ENCODE results near the gene METTL22.

METTL22 gene

GRCh38 chr16:8595783-8596182 lies 25.7 kb upstream of the METTL22 start:
- no peak for DNase-seq

GRCh38 chr16:8596581-8596980 lies 24.9 kb upstream of the METTL22 start:
- no peak for DNase-seq

GRCh38 chr16:8600144-8600775 lies 21.2 kb upstream of the METTL22 start:
- DNase-seq = no peak

DNA sequence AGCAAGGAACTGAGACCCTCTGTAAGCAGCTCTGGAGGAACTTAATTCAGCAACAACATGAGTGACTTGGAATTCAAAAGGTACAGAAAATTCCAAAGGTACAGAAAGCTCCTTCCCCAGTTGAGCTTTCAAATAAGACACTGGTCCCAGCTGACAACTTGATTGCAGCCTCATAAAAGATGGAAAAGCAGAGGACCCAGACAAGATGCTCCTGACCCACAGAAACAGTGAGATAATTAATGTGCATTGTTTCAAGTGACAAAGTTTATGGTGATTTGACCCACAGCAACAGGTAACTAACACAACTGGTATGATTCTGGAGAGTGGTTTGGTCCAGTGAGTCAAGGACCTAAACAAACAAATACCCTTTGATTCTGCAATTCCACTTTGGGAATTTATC lies 15.9 kb upstream of the METTL22 start:
- DNase-seq = no peak

DNA sequence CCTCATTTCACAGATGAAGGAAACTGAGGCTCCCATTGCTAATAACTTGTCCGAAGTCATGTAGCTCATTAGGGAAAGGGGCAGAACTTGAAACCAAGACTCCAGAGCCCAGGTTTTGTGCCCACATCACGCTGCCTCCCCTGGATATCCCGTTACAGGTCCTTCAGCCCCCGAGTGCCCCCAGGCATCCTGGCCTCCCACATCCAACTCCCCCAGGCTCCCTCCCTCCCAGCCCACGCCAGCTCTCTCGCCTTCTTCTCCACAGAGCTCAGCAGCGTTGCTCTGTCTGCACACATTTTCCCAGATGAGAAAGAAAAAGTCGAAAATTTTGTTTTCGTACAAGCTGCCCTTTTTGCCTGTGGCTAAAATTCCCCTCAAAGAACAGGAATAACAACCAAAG lies 14.3 kb upstream of the METTL22 start:
- DNase-seq = no peak

GRCh38 chr16:8611122-8611521 lies 10.4 kb upstream of the METTL22 start:
- no peak for DNase-seq

DNA sequence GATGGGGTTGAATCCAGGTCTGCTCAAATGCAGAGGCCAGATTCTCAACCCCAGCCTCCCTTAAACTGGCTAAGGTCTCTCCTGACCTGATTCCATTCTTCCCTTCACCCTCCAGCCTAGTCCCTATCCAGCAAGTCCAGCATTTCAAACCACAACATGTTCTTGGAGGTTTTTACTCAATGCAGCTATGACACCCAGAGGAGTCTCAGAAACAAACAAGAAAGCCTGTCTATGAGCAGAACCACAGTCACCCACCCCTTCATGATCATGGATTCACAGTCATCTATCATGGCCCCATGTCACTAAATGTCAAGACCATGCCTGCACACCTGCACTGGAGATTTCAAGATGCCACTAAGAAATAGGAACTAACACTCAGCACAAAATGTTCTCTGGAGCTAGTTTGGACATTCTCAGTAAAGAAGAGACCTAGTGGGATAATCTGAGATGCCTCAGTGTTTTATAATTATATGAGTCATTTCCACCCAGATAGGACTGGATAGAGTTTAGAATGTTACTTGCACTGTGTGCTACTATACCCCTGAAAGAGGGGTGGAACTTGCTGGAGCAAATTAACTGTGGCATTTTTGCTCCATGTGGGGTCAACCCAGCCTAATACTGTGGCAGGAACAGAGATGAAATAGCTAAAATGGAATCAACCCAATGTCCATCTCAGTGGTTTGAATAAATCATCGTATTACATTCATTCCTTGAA lies 9.5 kb upstream of the METTL22 start:
- DNase-seq = no peak

GRCh38 chr16:8614435-8615029 lies 7.0 kb upstream of the METTL22 start:
- no peak for DNase-seq

GRCh38 chr16:8619671-8620370 lies 1.7 kb upstream of the METTL22 start:
- DNase-seq = no peak

DNA sequence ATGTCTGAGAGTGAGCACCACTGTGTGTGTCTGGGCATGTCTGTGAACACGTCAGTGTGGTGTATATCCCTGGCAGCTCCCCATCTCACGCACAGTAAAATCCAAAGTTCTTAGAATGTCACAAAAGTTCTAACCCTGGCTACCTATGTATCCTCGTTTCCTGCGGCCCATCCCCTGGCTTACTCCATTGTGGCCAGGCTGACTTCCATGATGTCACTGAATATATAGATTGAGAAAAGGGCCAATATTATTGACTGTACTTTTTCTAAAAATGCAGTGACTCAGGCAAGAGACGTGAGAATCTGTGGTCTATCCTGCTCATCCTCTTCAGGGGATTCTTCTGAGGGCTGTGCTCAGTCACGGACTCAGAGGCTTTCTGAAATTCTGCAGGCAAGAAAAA lies 963 bp upstream of the METTL22 start:
- DNase-seq = no peak

DNA sequence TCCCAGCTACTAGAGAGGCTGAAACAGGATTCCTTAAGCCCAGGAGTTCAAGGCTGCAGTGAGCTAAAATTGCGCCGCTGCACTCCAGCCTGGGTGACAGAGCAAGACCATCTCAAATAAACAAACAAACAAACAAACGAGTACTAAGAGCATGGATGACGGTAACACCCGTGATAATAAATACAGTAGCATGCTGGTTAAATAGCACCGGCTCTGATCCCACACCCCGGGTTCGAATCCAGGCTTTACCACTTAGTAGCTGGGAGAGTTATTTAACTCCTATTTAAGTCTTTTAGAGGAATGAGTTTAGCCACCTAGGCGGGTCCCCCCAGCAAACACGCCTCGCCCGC lies 301 bp upstream of the METTL22 start:
- DNase-seq = no peak

DNA sequence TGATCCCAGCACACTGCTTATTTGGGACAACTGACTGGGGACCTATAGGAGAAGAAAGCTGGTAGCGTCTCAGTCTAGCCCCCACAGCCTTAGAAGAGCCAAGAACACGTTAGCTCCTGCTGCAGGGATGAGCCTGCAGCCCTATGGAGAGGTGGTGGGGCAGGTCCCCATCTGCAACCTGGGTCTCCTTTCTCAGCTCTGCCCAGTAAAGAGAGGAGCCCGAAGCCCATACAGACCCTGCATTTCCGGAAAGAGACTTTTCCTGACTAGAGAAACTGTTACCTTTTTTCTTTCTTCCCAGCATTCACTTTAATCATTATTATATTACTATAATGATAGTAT lies 788 bp downstream of the METTL22 start:
- no peak for DNase-seq

- no peak for DNase-seq
These were observed 2.1 kb downstream of the METTL22 start for GRCh38 chr16:8623634-8624033.

DNA sequence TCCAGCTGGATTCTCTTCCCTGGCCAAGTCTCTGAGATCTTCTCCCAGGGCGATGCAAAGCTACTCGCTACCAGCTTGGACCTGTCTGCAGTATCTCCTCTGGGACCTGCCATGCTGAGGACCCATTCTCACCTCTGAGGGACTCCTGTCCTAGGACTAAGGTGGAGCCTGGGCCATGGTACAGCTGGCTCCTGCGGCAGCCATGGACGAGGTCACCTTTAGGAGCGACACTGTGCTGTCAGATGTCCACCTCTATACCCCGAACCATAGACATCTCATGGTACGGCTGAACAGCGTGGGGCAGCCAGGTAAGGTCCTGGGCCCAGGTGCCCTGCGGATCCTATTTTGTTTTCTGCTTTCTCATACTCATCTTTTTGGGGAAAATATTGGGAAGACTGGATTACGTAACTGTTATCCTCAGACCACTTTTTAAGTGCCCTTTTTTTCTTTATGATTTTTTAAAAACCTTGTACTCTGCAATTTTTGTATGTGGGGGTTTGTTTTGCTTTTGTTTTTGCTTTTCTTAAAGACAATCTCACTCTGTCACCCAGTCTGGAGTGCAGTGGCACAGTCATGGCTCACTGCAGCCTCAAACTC lies 4.1 kb downstream of the METTL22 start:
- DNase-seq = no peak

DNA sequence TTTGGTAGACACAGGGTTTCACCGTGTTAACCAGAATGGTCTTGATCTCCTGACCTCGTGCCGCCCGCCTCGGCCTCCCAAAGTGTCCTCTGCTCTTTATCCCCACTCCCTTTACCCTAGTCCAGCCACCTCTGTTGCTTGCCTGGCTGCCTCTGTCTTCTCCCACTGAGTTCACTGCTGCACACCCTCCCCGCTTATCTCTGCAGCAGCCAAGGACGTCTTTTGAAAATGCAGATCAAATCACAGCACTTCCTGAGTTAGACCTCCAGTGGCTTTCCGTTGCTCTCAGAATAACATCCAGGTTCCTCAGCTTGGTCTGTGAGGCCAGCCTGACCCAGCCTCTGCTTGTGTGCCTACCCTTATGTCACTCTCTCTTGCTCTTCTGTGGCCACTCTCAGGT lies 5.4 kb downstream of the METTL22 start:
- DNase-seq = no peak

DNA sequence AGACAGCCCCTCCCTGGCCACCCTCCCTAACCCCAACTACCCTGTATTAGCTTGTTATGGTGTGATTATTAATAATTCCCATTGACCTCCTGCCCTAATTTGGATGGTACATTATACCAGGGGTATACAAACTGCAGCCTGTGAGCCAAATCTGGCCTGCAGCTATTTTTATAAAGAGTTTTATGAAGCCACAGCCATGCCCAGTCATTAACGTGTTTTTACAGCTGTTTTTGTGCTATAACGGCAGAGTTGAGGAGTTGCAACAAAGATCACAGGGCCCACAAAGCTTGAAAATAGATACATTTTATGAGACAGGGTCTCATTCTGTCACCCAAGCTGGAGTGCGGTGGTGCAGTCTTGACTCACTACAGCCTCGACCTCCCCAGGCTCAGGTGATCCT lies 6.0 kb downstream of the METTL22 start:
- DNase-seq = no peak

- DNase-seq = no peak
These were observed 7.7 kb downstream of the METTL22 start for GRCh38 chr16:8628981-8629725.

GRCh38 chr16:8630255-8630953 lies 8.9 kb downstream of the METTL22 start:
- DNase-seq = no peak

- DNase-seq = no peak
These were observed 9.9 kb downstream of the METTL22 start for GRCh38 chr16:8631373-8631772.

- no peak for DNase-seq
These were observed 10.4 kb downstream of the METTL22 start for GRCh38 chr16:8631818-8632465.

- no peak for DNase-seq
These were observed 11.2 kb downstream of the METTL22 start for GRCh38 chr16:8632675-8633182.

Data from stimulated activated CD4-positive, alpha-beta T cell treated with anti-CD3 and anti-CD28 coated beads, Interleukin-15, amount 100 ng/mL, for 24 hours (primary cell).